IMR-90 (cell line): ENCODE measurements around the gene STARD7. TPM values are rescaled to one million over a fixed set of nuclear protein-coding genes. Genes with fewer than 3 reads are reported as not detected.

Experiments
- ATAC-seq: fragments of 200-7000 bp; cut with Tn5 transposase; 2 replicates; pipeline ENCODE4 v1.9.1; 2020; ENCODE audit warnings: low read depth, mild to moderate bottlenecking, moderate library complexity
- BruUV-seq: library from RNA; stranded (reverse); fragments of 400-500 nt; replicated peaks from 2 replicates; lab custom pipeline; 2021; lab: Mats Ljungman, UMichigan
- CTCF ChIA-PET: fragments of 300-600 bp; formaldehyde crosslinking; extraction: SDS; loops from one replicate; lab custom pipeline; 2021; ENCODE audit warnings: antibody characterized with exemption; lab: Yijun Ruan, JAX
- POLR2A ChIA-PET: fragments of 300-600 bp; sonication (Branson Sonifier 250); formaldehyde crosslinking; loops from one replicate; lab custom pipeline; 2022; ENCODE audit warnings: antibody characterized with exemption; ENCODE audit not compliant: unreplicated experiment; lab: Charles Lee
- DNase-seq: peaks from one replicate; pipeline ENCODE4 v3.0.0; 2013
- H2AFZ ChIP-seq: replicated peaks from 2 replicates; pipeline ENCODE3; 2013; ENCODE audit warnings: low read length, mild to moderate bottlenecking; ENCODE audit not compliant: poor library complexity
- H2AK5ac ChIP-seq: 2 replicates; pipeline ENCODE4 v1.6.1; 2013; ENCODE audit warnings: low read depth, low read length, inconsistent platforms
- H2AK9ac ChIP-seq: replicated peaks from 2 replicates; pipeline ENCODE3; 2013; ENCODE audit warnings: mild to moderate bottlenecking, low read depth, low read length, moderate library complexity; ENCODE audit not compliant: poor library complexity
- H2BK120ac ChIP-seq: 2 replicates; pipeline ENCODE4 v1.6.1; 2013; ENCODE audit warnings: low read depth, low read length, inconsistent platforms
- H2BK15ac ChIP-seq: 3 replicates; pipeline ENCODE4 v1.6.1; 2013; ENCODE audit warnings: low read depth, low read length, inconsistent platforms
- H2BK20ac ChIP-seq: 2 replicates; pipeline ENCODE4 v1.6.1; 2013; ENCODE audit warnings: low read depth, mild to moderate bottlenecking, inconsistent platforms, low read length, moderate library complexity
- H2BK5ac ChIP-seq: 2 replicates; pipeline ENCODE4 v1.6.1; 2013; ENCODE audit warnings: mild to moderate bottlenecking, low read depth, low read length, inconsistent platforms; ENCODE audit not compliant: poor library complexity, severe bottlenecking
- H3K14ac ChIP-seq: replicated peaks from 2 replicates; pipeline ENCODE4 v1.6.1; 2013; ENCODE audit warnings: low read depth, low read length, inconsistent platforms
- H3K18ac ChIP-seq: 2 replicates; pipeline ENCODE4 v1.6.1; 2013; ENCODE audit warnings: low read depth, low read length, control low read depth
- H3K23ac ChIP-seq: 2 replicates; pipeline ENCODE4 v1.6.1; 2013; ENCODE audit warnings: low read depth, low read length, inconsistent platforms
- H3K27ac ChIP-seq: 2 replicates; pipeline ENCODE4 v1.5.1; 2013; ENCODE audit warnings: mild to moderate bottlenecking, control low read depth, low read length; ENCODE audit not compliant: insufficient read depth
- H3K27me3 ChIP-seq: 2 replicates; pipeline ENCODE4 v1.6.1; 2013; ENCODE audit warnings: low read length; ENCODE audit not compliant: control insufficient read depth, insufficient read depth
- H3K36me3 ChIP-seq: 2 replicates; pipeline ENCODE4 v1.6.1; 2013; ENCODE audit warnings: low read length, mixed read lengths; ENCODE audit not compliant: control insufficient read depth, insufficient read depth
- H3K4ac ChIP-seq: 2 replicates; pipeline ENCODE4 v1.6.1; 2013; ENCODE audit warnings: low read depth, low read length, inconsistent platforms
- H3K4me1 ChIP-seq: 2 replicates; pipeline ENCODE4 v1.6.1; 2013; ENCODE audit warnings: low read length, mixed read lengths; ENCODE audit not compliant: control insufficient read depth, insufficient read depth
- H3K4me2 ChIP-seq: 2 replicates; pipeline ENCODE4 v1.6.1; 2013; ENCODE audit warnings: low read depth, mild to moderate bottlenecking, control low read depth, low read length, moderate library complexity
- H3K4me3 ChIP-seq: 2 replicates; pipeline ENCODE4 v1.5.1; 2013; ENCODE audit warnings: low read depth, mild to moderate bottlenecking, control low read depth, low read length, moderate library complexity; ENCODE audit not compliant: insufficient read depth
- H3K56ac ChIP-seq: 2 replicates; pipeline ENCODE4 v1.6.1; 2013; ENCODE audit warnings: low read length, inconsistent platforms; ENCODE audit not compliant: insufficient read depth; ENCODE audit errors: extremely low read depth
- H3K79me1 ChIP-seq, 2 experiments: 2 replicates each; pipeline ENCODE4 v1.6.1; 2013; ENCODE audit warnings: low read length in 2 of 2, inconsistent platforms in 1 of 2, low read depth in 1 of 2
- H3K9ac ChIP-seq: 2 replicates; pipeline ENCODE4 v1.6.1; 2013; ENCODE audit warnings: low read depth, low read length, control low read depth
- H3K9me1 ChIP-seq: 2 replicates; pipeline ENCODE4 v1.6.1; 2013; ENCODE audit warnings: low read length, inconsistent platforms; ENCODE audit not compliant: insufficient read depth
- H3K9me3 ChIP-seq: 2 replicates; pipeline ENCODE4 v1.6.1; 2013; ENCODE audit warnings: low read length; ENCODE audit not compliant: control insufficient read depth, insufficient read depth
- H4K20me1 ChIP-seq: 2 replicates; pipeline ENCODE4 v1.6.1; 2013; ENCODE audit warnings: low read length, inconsistent platforms; ENCODE audit not compliant: insufficient read depth
- H4K5ac ChIP-seq: 2 replicates; pipeline ENCODE4 v1.6.1; 2013; ENCODE audit warnings: mild to moderate bottlenecking, low read depth, low read length, control low read depth
- H4K8ac ChIP-seq, 2 experiments: 2 replicates each; pipeline ENCODE4 v1.6.1; 2013; ENCODE audit warnings: low read depth in 2 of 2, low read length in 2 of 2, control low read depth in 1 of 2, inconsistent platforms in 1 of 2
- H4K91ac ChIP-seq: 2 replicates; pipeline ENCODE4 v1.6.1; 2013; ENCODE audit warnings: low read depth, low read length, inconsistent platforms; ENCODE audit not compliant: insufficient read depth
- BHLHE40 ChIP-seq: fragments of 150-350 bp; IDR thresholded peaks from 2 replicates; pipeline ENCODE4 v1.6.1; 2016; ENCODE audit warnings: mild to moderate bottlenecking, low read depth, low read length
- CEBPB ChIP-seq: IDR thresholded peaks from 2 replicates; pipeline ENCODE4 v1.6.1; 2012; ENCODE audit warnings: low read depth, low read length, improper control_type of control experiment
- CHD1 ChIP-seq: IDR thresholded peaks from 2 replicates; pipeline ENCODE4 v1.6.1; 2012; ENCODE audit warnings: low read depth, low read length, improper control_type of control experiment
- CTCF ChIP-seq: conservative IDR thresholded peaks from 2 replicates; pipeline ENCODE4 v1.5.1; 2012; ENCODE audit warnings: mild to moderate bottlenecking, low read depth, low read length, improper control_type of control experiment
- ELK1 ChIP-seq: fragments of 150-350 bp; IDR thresholded peaks from 2 replicates; pipeline ENCODE4 v1.6.1; 2016; ENCODE audit warnings: low read depth, mild to moderate bottlenecking, low read length, moderate library complexity, borderline replicate concordance
- MXI1 ChIP-seq: IDR thresholded peaks from 2 replicates; pipeline ENCODE4 v1.6.1; 2012; ENCODE audit warnings: low read depth, mild to moderate bottlenecking, low read length, moderate library complexity, borderline replicate concordance
- POLR2A ChIP-seq: IDR thresholded peaks from 2 replicates; pipeline ENCODE4 v1.6.1; 2012; ENCODE audit warnings: mild to moderate bottlenecking, low read depth, low read length
- RCOR1 ChIP-seq: IDR thresholded peaks from 2 replicates; pipeline ENCODE4 v1.6.1; 2012; ENCODE audit warnings: mild to moderate bottlenecking, low read length, improper control_type of control experiment; ENCODE audit not compliant: insufficient replicate concordance
- RFX5 ChIP-seq: IDR thresholded peaks from 2 replicates; pipeline ENCODE4 v1.8.0; 2012; ENCODE audit warnings: low read depth, mild to moderate bottlenecking, low read length, moderate library complexity
- SMC3 ChIP-seq: fragments of 150-350 bp; IDR thresholded peaks from 2 replicates; pipeline ENCODE4 v1.6.1; 2016; ENCODE audit warnings: low read depth, mild to moderate bottlenecking, antibody characterized with exemption, low read length, moderate library complexity
- USF2 ChIP-seq: fragments of 150-350 bp; IDR thresholded peaks from 2 replicates; pipeline ENCODE4 v1.6.1; 2017; ENCODE audit warnings: mild to moderate bottlenecking, antibody characterized with exemption, low read length, low read depth
- WGBS, 2 experiments: methylation state at CpG; one replicate each; pipeline versions ENCODE4 v1.1.5 to v1.1.7; 2013; ENCODE audit warnings: missing lambda C conversion rate in 2 of 2; ENCODE audit not compliant: insufficient read length in 1 of 2; ENCODE audit errors: extremely low coverage in 2 of 2; 5-methylcytosine and 5-hydroxymethylcytosine counted together
- dilution Hi-C: fragments of 300-500 bp; cut with HindIII; formaldehyde crosslinking; loops from one replicate; pipeline ENCODE4 v1.14.3; 2018; ENCODE audit warnings: low sequenced_read_pairs; ENCODE audit not compliant: unreplicated experiment
- in situ Hi-C: fragments of 300-500 bp; cut with MboI; formaldehyde crosslinking; loops from 3 replicates; pipeline ENCODE4 v1.14.3; 2019; ENCODE audit warnings: low sequenced_read_pairs, inconsistent platforms, mixed read lengths
- intact Hi-C: fragments of 100-400 bp; cut with micrococcal nuclease; formaldehyde crosslinking; loops from 2 replicates; pipeline ENCODE4 v1.10.0; 2022
- polyA plus RNA-seq, 3 experiments: library from polyadenylated mRNA; depleted of rRNA; stranded (reverse); fragments of >200 nt; gene quantifications; 2 replicates each; pipeline ENCODE4 v1.2.3, GENCODE V29; 2012; ENCODE audit warnings: low replicate concordance in 1 of 3
- total RNA-seq: library from RNA; depleted of rRNA; stranded (reverse); fragments of >200 nt; gene quantifications from 2 replicates; pipeline ENCODE4 v1.2.3, GENCODE V29; 2012

Gene STARD7
- total and polyA plus RNA-seq, 2 of the 4 experiments (the other 2 are of a cell fraction) = 61.7 to 138 TPM

GRCh38 chr2:96251721-96252292 lies 43.2 kb upstream of the STARD7 start (continued):
- 0 out of 2 replicates have a peak, but pooled peaks have one; percentile 22 for TF ChIP-seq USF2

- Histone ChIP-seq H2AK9ac (peak overlapping the region; percentile 82), H3K27ac (no peak overlapping the region), H4K20me1 (peaks cover 7% of the 10 kb centered on the region), H2BK120ac (no peak overlapping the region), H3K9me3 (peaks cover 2% of the 10 kb centered on the region; the same call in 1 of the 2 replicates), H3K4ac (peak overlapping the region; percentile 64; the same call in 1 of the 2 replicates), H3K9ac (no peak overlapping the region), H2BK15ac (no peak overlapping the region), H3K79me1 (peaks cover 11 to 29% of the 10 kb centered on the region in 2 experiments; a peak in 3 of 4 replicates), H3K4me2 (no peak overlapping the region), H3K4me1 (peaks cover 11% of the 10 kb centered on the region), H2BK5ac (no peak overlapping the region), H4K8ac (no peak overlapping the region), H3K9me1 (peaks cover 29% of the 10 kb centered on the region), H2AFZ (no peak overlapping the region), H2AK5ac (peak overlapping the region; percentile 33; the same call in 1 of the 2 replicates), H3K56ac (no peak overlapping the region), H4K5ac (no peak overlapping the region), H4K91ac (no peak overlapping the region), H3K14ac (no peak overlapping the region), H3K36me3 (peaks cover 32% of the 10 kb centered on the region), H3K27me3 (no peaks in the 10 kb centered on the region), H2BK20ac (no peak overlapping the region), H3K18ac (no peak overlapping the region), H3K4me3 (no peak overlapping the region), H3K23ac (peak overlapping the region; percentile 15; the same call in 1 of the 2 replicates)
- BruUV-seq = no TSS peak
- DNase-seq (no peak), ATAC-seq (no peak)
- no CpG with 5 or more reads among the region's 6 CpGs for WGBS, 2 experiments
- dilution Hi-C loops = no loop called here
- ChIA-PET CTCF (interaction anchor here (0.6 kb wide), 1 partner anchor 373 kb away, joined by 3 read pairs; no protein-coding TSS in a partner anchor), POLR2A (no interaction called here)
- intact Hi-C loops = no loop called here
- in situ Hi-C loops = loop anchor here (25.0 kb wide), 1 partner anchor 238 kb away; no protein-coding TSS in a partner anchor
- no peak for TF ChIP-seq CHD1
- TF ChIP-seq RFX5 = no peak
- TF ChIP-seq MXI1 = no peak
- no peak for TF ChIP-seq POLR2A
- TF ChIP-seq BHLHE40 = no peak
- TF ChIP-seq SMC3 = no peak
- TF ChIP-seq ELK1 = no peak
- no peak for TF ChIP-seq RCOR1
- TF ChIP-seq USF2 = no peak
- no peak for TF ChIP-seq CTCF
- no peak for TF ChIP-seq CEBPB
Measured at GRCh38 chr2:96250188-96250587, 41.6 kb upstream of the STARD7 start.
